ENCODE results near the gene MGAT5.

Gene MGAT5

GRCh38 chr2:134367213-134367612 lies 113.3 kb downstream of the MGAT5 start:
- DNase-seq (ENCODE audit: low read depth, low spot score) = no peak

GRCh38 chr2:134368009-134368817 lies 114.3 kb downstream of the MGAT5 start:
- DNase-seq (ENCODE audit: low read depth, low spot score) = no peak

- no peak for DNase-seq (ENCODE audit: low read depth, low spot score)
These were observed 115.5 kb downstream of the MGAT5 start for GRCh38 chr2:134369220-134369902.

- DNase-seq (ENCODE audit: low read depth, low spot score) = no peak
These were observed 117.0 kb downstream of the MGAT5 start for GRCh38 chr2:134370655-134371445.

- no peak for DNase-seq (ENCODE audit: low read depth, low spot score)
These were observed 118.3 kb downstream of the MGAT5 start for GRCh38 chr2:134372141-134372540.

GRCh38 chr2:134372611-134373131 lies 118.8 kb downstream of the MGAT5 start:
- no peak for DNase-seq (ENCODE audit: low read depth, low spot score)

GRCh38 chr2:134375935-134376334 lies 122.1 kb downstream of the MGAT5 start:
- DNase-seq (ENCODE audit: low read depth, low spot score) = no peak

GRCh38 chr2:134377730-134378129 lies 123.9 kb downstream of the MGAT5 start:
- DNase-seq (ENCODE audit: low read depth, low spot score) = no peak

- no peak for DNase-seq (ENCODE audit: low read depth, low spot score)
These were observed 125.4 kb downstream of the MGAT5 start for GRCh38 chr2:134379293-134379692.

- no peak for DNase-seq (ENCODE audit: low read depth, low spot score)
These were observed 125.8 kb downstream of the MGAT5 start for GRCh38 chr2:134379722-134380121.

- no peak for DNase-seq (ENCODE audit: low read depth, low spot score)
These were observed 127.3 kb downstream of the MGAT5 start for GRCh38 chr2:134381141-134381540.

- no peak for DNase-seq (ENCODE audit: low read depth, low spot score)
These were observed 130.3 kb downstream of the MGAT5 start for GRCh38 chr2:134384131-134384530.

- no peak for DNase-seq (ENCODE audit: low read depth, low spot score)
These were observed 131.3 kb downstream of the MGAT5 start for GRCh38 chr2:134385195-134385594.

GRCh38 chr2:134386310-134386709 lies 132.4 kb downstream of the MGAT5 start:
- DNase-seq (ENCODE audit: low read depth, low spot score) = no peak

- DNase-seq (ENCODE audit: low read depth, low spot score) = no peak
These were observed 135.5 kb downstream of the MGAT5 start for GRCh38 chr2:134389381-134389780.

- no peak for DNase-seq (ENCODE audit: low read depth, low spot score)
These were observed 137.9 kb downstream of the MGAT5 start for GRCh38 chr2:134391751-134392160.

GRCh38 chr2:134392442-134393074 lies 138.7 kb downstream of the MGAT5 start:
- DNase-seq (ENCODE audit: low read depth, low spot score) = no peak

- DNase-seq (ENCODE audit: low read depth, low spot score) = no peak
These were observed 139.2 kb downstream of the MGAT5 start for GRCh38 chr2:134393075-134393461.

GRCh38 chr2:134395779-134396178 lies 141.9 kb downstream of the MGAT5 start:
- no peak for DNase-seq (ENCODE audit: low read depth, low spot score)

- no peak for DNase-seq (ENCODE audit: low read depth, low spot score)
These were observed 142.6 kb downstream of the MGAT5 start for GRCh38 chr2:134396493-134396892.

- no peak for DNase-seq (ENCODE audit: low read depth, low spot score)
These were observed 143.4 kb downstream of the MGAT5 start for GRCh38 chr2:134397146-134397896.

Measured in activated naive CD8-positive, alpha-beta T cell treated with anti-CD3 and anti-CD28 coated beads, Interleukin-2, amount 50 U/mL, for 16 hours (primary cell).